ENCODE data around the gene IL6ST. TPM values are rescaled to one million over a fixed set of nuclear protein-coding genes. Genes with fewer than 3 reads are reported as not detected.

The IL6ST gene
- polyA plus RNA-seq, 1 experiment = 448 TPM

GRCh38 chr5:55926476-55926875 is 68.3 kb downstream of the IL6ST start:
- ChIA-PET CTCF (interaction anchor here (0.6 to 0.7 kb wide), 2 partner anchors 10 to 15 kb away, joined by 3 to 4 read pairs; no protein-coding TSS in a partner anchor), POLR2A (no interaction called here)
- Histone ChIP-seq H3K4me3 (ENCODE audit: low read depth, low read length) (no peak overlapping the region), H3K27me3 (ENCODE audit: control insufficient read depth, insufficient read depth, low read length) (no peaks in the 10 kb centered on the region), H3K27ac (ENCODE audit: low read depth, low read length) (no peak overlapping the region), H3K9me3 (ENCODE audit: control insufficient read depth, insufficient read depth, low read length) (no peaks in the 10 kb centered on the region)
- no peak for DNase-seq (ENCODE audit: low read depth, low spot score)
- TF ChIP-seq CTCF (IDR thresholded peaks at IDR 0.05; ENCODE audit: low read depth, low read length) = no peak

GRCh38 chr5:55925712-55926111 is 69.1 kb downstream of the IL6ST start:
- TF ChIP-seq CTCF (IDR thresholded peaks at IDR 0.05; ENCODE audit: low read depth, low read length) = no peak
- no peaks in the 10 kb centered on the region for H3K27me3 ChIP-seq (ENCODE audit: control insufficient read depth, insufficient read depth, low read length)
- no peak for DNase-seq (ENCODE audit: low read depth, low spot score)
- no peaks in the 10 kb centered on the region for H3K9me3 ChIP-seq (ENCODE audit: control insufficient read depth, insufficient read depth, low read length)
- H3K27ac ChIP-seq (ENCODE audit: low read depth, low read length) = no peak overlapping the region
- ChIA-PET CTCF (no interaction called here), POLR2A (no interaction called here)
- no peak overlapping the region for H3K4me3 ChIP-seq (ENCODE audit: low read depth, low read length)

- H3K4me3 ChIP-seq (ENCODE audit: low read depth, low read length) = no peak overlapping the region
- TF ChIP-seq CTCF (IDR thresholded peaks at IDR 0.05; ENCODE audit: low read depth, low read length) = no peak
- DNase-seq (ENCODE audit: low read depth, low spot score) = no peak
- H3K9me3 ChIP-seq (ENCODE audit: control insufficient read depth, insufficient read depth, low read length) = no peaks in the 10 kb centered on the region
- H3K27ac ChIP-seq (ENCODE audit: low read depth, low read length) = no peak overlapping the region
- no peaks in the 10 kb centered on the region for H3K27me3 ChIP-seq (ENCODE audit: control insufficient read depth, insufficient read depth, low read length)
- CTCF ChIA-PET = interaction anchor here (0.5 kb wide), 1 partner anchor 953 kb away, joined by 3 read pairs; no protein-coding TSS in a partner anchor
- POLR2A ChIA-PET = no interaction called here
Measured at GRCh38 chr5:55925181-55925580, 69.6 kb downstream of the IL6ST start.

GRCh38 chr5:55924744-55925143 is 70.0 kb downstream of the IL6ST start:
- no peak for DNase-seq (ENCODE audit: low read depth, low spot score)
- ChIA-PET CTCF (interaction anchor here (1.8 kb wide), 1 partner anchor 12 kb away, joined by 10 read pairs; no protein-coding TSS in a partner anchor), POLR2A (no interaction called here)
- no peaks in the 10 kb centered on the region for H3K9me3 ChIP-seq (ENCODE audit: control insufficient read depth, insufficient read depth, low read length)
- no peak overlapping the region for H3K27ac ChIP-seq (ENCODE audit: low read depth, low read length)
- TF ChIP-seq CTCF (IDR thresholded peaks at IDR 0.05; ENCODE audit: low read depth, low read length) = no peak
- no peaks in the 10 kb centered on the region for H3K27me3 ChIP-seq (ENCODE audit: control insufficient read depth, insufficient read depth, low read length)
- H3K4me3 ChIP-seq (ENCODE audit: low read depth, low read length) = no peak overlapping the region

GRCh38 chr5:55923865-55924500 is 70.8 kb downstream of the IL6ST start:
- CTCF ChIA-PET = interaction anchor here (1.8 kb wide), 1 partner anchor 13 kb away, joined by 10 read pairs; no protein-coding TSS in a partner anchor
- Histone ChIP-seq H3K27ac (ENCODE audit: low read depth, low read length) (no peak overlapping the region), H3K27me3 (ENCODE audit: control insufficient read depth, insufficient read depth, low read length) (no peaks in the 10 kb centered on the region), H3K4me3 (ENCODE audit: low read depth, low read length) (no peak overlapping the region), H3K9me3 (ENCODE audit: control insufficient read depth, insufficient read depth, low read length) (no peaks in the 10 kb centered on the region)
- no peak for TF ChIP-seq CTCF (IDR thresholded peaks at IDR 0.05; ENCODE audit: low read depth, low read length)
- no peak for DNase-seq (ENCODE audit: low read depth, low spot score)
- POLR2A ChIA-PET = no interaction called here
